GM19043 (cell line): ENCODE results near the gene BICD1.
"Not testable (repeated sequence)": the region's sequence is repeated elsewhere in the genome, so short reads cannot be mapped to it uniquely, and the experiment has no call there.

ENCODE experiments used
- ATAC-seq: cut with Tn5 transposase; IDR thresholded peaks from one replicate; pipeline ENCODE4 v1.9.1; 2021; ENCODE audit warnings: low read depth; ENCODE audit not compliant: unreplicated experiment

BICD1 gene

GRCh38 chr12:32106517-32107358 is at the start of gene BICD1:
Gene BICD1 (plus strand): TSS chr12:32106847. CDS start chr12:32107332, 485 bp downstream.
- peak; percentile 83 for ATAC-seq

GRCh38 chr12:32061033-32061432 is 45.6 kb upstream of the BICD1 start:
- no peak for ATAC-seq

DNA sequence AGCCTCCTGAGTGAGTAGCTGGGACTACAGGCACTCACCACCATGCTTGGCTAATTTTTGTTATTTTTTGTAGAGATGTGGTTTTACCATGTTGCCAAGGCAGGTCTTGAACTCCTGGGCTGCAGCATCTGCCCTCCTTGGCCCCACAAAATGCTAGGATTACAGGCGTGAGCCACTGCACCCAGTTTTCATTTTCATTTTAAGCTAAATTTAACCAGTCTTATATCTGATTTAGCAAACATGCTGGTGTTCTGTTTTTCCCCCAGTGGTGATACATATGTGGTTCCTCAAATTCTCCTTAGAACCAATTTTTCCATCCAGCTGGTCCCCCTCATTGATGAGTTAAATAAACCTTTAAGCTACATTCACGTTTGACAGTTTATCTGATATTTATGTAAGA is 43.8 kb upstream of the BICD1 start:
- no peak for ATAC-seq

- ATAC-seq, result no peak
Observed at GRCh38 chr12:32063796-32064195, 42.9 kb upstream of the BICD1 start.

- no peak for ATAC-seq
Observed at GRCh38 chr12:32066206-32066605, 40.4 kb upstream of the BICD1 start.

DNA sequence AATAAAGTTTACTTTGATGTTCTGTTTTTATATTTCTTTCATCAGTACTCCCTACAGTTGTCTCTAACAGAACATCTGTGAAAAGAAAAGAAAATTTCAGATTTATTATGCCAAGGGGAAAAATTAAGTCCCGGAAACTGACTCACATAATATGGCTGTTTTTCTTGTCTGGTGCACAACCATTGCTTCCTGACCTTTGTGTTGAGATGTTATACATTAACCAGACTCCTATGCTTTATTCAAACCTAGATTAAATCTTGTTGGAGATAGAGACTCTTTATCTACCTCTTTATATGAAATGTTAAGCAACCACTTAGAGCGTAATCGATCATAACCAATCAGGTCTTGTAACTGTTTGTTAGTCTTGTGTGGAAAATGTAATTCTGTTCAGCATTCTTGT is 37.6 kb upstream of the BICD1 start:
- no peak for ATAC-seq

GRCh38 chr12:32069731-32070130 is 36.9 kb upstream of the BICD1 start:
- no peak for ATAC-seq

DNA sequence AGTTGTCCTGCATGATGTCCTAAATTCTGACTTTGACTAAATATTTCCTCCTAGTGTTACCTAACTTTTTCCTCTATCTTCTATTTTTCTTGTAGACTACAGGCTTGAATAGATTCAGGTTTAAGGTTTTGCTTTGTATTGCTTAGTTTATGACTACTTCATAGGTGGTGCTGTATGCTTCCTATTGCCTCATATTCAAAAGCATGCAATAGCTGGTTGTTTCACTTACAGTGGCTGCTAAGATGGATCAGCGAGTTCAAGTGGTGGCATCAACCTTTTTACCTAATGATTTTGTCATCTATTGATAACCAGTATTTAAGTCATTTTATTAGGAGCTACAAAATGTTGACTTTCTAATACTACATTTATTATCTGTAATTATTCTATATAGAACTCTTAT is 36.3 kb upstream of the BICD1 start:
- no peak for ATAC-seq

DNA sequence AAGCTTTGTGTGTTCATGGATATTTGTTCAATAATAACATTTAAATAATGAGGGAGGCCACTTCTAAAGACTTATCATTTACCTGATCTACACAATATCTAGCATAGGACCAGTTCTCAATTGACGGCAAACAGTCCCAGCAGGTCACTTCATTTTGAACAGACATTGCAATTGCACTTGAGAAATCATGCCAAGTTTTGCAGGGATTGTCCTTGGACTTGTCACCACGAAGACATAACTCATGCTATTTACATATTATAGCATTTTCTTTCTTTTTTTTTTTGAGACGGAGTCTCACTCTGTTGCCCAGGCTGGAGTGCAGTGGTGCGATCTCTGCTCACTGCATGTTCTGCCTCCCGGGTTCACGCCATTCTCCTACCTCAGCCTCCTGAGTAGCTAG is 34.5 kb upstream of the BICD1 start:
- no peak for ATAC-seq

- ATAC-seq, result no peak
Observed at GRCh38 chr12:32074432-32074831, 32.2 kb upstream of the BICD1 start.

DNA sequence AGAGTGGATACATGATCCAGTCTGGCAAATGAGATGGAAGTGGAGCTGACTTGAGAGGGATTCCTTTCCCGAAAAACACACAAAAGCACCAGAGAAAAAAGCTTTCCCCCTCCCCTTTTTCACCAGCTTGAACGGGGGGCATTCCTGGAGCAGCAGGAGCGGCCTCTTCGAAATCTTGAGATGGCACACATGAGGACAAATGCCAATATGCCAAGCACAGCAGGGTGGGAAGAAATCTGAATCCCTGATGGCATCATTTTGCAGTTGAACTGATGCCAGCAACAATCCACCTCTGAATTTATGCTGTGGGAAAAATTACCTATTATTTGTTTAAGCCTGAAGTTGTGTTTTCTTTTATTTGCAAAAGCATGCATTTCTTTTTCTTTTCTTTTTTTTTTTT is 29.7 kb upstream of the BICD1 start:
- no peak for ATAC-seq

GRCh38 chr12:32080435-32080834 is 26.2 kb upstream of the BICD1 start:
- no peak for ATAC-seq

- no peak for ATAC-seq
Observed at GRCh38 chr12:32083489-32083888, 23.2 kb upstream of the BICD1 start.

- no peak for ATAC-seq
Observed at GRCh38 chr12:32084017-32084688, 22.5 kb upstream of the BICD1 start.

GRCh38 chr12:32084753-32085152 is 21.9 kb upstream of the BICD1 start:
- ATAC-seq, result no peak

- no peak for ATAC-seq
Observed at GRCh38 chr12:32087306-32087705, 19.3 kb upstream of the BICD1 start.

- ATAC-seq, result no peak
Observed at GRCh38 chr12:32089156-32089555, 17.5 kb upstream of the BICD1 start.

GRCh38 chr12:32089586-32089985 is 17.1 kb upstream of the BICD1 start:
- ATAC-seq, result no peak

DNA sequence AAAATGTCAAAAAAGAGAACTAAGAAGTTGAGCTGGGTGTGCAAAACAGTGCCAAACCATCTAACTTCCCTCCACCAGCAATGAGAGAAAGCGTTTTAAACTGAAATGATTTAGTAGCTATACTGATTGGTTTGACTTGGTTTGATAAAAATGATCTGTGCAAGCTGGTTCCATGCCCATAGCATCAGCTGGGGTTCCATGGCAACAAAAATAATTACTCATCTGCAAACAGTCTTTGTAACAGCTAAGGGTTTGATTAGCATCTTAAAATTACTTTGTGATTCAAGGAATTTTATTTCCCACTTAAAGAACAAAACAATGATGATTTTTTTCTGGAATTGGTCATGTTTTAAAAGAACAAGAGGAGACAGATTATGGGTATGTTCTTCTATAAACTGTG is 15.0 kb upstream of the BICD1 start:
- no peak for ATAC-seq

- no peak for ATAC-seq
Observed at GRCh38 chr12:32098112-32098511, 8.5 kb upstream of the BICD1 start.

GRCh38 chr12:32099275-32099674 is 7.4 kb upstream of the BICD1 start:
- not testable (repeated sequence) for ATAC-seq

GRCh38 chr12:32100361-32100760 is 6.3 kb upstream of the BICD1 start:
- ATAC-seq, result no peak
